ENCODE data around the gene MAGEA9B.

DNA sequence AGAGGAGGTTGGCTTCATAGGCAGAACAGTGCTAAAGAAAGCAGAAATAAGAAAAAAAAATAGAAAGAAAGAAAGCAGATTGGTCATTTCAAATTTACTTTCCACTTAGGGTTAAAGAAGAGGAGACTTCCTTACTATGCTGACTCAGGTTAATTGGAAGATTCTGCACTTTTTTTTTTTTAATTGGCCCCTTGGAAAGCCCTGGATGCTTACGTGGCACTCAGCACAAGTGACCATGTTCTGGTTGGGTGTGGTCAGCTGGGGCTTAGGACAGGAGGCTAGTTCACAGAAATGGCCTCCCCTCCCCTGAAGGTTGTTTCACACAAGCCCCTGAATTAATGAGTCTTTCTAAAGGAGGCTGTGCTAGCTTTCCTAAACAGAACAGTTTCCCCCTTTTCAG, 14.5 kb downstream of the MAGEA9B start:
- TF ChIP-seq POLR2A (IDR thresholded peaks at IDR 0.05; ENCODE audit: low read depth) = no peak
- TF ChIP-seq, protein P1, sequence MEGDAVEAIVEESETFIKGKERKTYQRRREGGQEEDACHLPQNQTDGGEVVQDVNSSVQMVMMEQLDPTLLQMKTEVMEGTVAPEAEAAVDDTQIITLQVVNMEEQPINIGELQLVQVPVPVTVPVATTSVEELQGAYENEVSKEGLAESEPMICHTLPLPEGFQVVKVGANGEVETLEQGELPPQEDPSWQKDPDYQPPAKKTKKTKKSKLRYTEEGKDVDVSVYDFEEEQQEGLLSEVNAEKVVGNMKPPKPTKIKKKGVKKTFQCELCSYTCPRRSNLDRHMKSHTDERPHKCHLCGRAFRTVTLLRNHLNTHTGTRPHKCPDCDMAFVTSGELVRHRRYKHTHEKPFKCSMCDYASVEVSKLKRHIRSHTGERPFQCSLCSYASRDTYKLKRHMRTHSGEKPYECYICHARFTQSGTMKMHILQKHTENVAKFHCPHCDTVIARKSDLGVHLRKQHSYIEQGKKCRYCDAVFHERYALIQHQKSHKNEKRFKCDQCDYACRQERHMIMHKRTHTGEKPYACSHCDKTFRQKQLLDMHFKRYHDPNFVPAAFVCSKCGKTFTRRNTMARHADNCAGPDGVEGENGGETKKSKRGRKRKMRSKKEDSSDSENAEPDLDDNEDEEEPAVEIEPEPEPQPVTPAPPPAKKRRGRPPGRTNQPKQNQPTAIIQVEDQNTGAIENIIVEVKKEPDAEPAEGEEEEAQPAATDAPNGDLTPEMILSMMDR (IDR thresholded peaks at IDR 0.05) = no peak
- TF ChIP-seq POLR2AphosphoS5 (IDR thresholded peaks at IDR 0.05) = no peak
